Hematopoietic multipotent progenitor cell treated with erythropoietin and hydrocortisone succinate and interleukin-3 and kit ligand, for 15 days (in vitro differentiated cells): ENCODE results near the gene ATP1A1.

Experiments
- DNase-seq: peaks from one replicate; pipeline ENCODE4 v3.0.0-alpha.2; 2015; ENCODE audit warnings: low spot score

Gene ATP1A1

GRCh38 chr1:116372651-116373430, at the start of gene ATP1A1:
ATP1A1 (plus strand) TSS chr1:116373244; CDS start chr1:116373512, 268 bp downstream.
- DNase-seq = peak; percentile 95

DNA sequence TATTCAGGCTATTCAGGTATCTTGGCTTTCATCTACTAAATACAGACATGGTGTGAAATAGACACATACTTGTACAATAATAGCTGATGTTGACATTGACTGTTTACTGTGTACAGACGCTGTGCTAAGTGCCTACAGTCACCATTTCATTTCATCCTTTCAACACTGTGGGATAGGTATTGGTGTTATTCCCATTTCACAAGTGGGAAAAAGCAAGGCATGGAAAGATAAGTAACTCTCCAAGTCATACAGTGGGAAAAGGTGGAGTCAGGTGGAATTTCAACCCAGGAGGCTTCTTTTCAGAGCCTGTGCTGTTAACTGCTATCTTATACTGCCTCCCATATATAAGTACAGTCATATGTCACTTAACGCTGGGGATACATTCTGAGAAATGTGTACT, 49.6 kb upstream of the ATP1A1 start:
- no peak for DNase-seq

- no peak for DNase-seq
Observed at GRCh38 chr1:116324411-116324810, 48.6 kb upstream of the ATP1A1 start.

GRCh38 chr1:116325104-116325503, 47.9 kb upstream of the ATP1A1 start:
- DNase-seq = no peak

- DNase-seq = no peak
Observed at GRCh38 chr1:116325922-116326321, 47.1 kb upstream of the ATP1A1 start.

GRCh38 chr1:116326486-116326885, 46.6 kb upstream of the ATP1A1 start:
- no peak for DNase-seq

DNA sequence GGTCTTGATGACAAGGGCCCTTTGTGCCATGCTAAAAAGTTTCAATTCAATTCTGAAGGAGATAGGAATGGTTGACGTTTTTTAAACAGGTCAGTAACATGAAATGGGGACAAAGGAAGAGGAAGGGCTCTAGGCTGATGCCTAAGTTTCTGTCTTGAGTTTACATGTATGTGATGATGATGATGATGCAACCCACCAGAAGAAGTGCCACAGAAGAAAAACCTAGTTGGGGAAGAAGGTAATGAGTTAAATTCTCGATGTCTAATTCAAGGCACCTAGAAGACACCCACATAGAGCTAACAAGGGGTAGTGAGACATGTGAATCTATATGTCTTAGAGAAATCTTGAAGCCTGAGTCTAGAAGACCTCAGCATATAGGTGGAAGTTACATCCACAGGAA, 44.4 kb upstream of the ATP1A1 start:
- no peak for DNase-seq

DNA sequence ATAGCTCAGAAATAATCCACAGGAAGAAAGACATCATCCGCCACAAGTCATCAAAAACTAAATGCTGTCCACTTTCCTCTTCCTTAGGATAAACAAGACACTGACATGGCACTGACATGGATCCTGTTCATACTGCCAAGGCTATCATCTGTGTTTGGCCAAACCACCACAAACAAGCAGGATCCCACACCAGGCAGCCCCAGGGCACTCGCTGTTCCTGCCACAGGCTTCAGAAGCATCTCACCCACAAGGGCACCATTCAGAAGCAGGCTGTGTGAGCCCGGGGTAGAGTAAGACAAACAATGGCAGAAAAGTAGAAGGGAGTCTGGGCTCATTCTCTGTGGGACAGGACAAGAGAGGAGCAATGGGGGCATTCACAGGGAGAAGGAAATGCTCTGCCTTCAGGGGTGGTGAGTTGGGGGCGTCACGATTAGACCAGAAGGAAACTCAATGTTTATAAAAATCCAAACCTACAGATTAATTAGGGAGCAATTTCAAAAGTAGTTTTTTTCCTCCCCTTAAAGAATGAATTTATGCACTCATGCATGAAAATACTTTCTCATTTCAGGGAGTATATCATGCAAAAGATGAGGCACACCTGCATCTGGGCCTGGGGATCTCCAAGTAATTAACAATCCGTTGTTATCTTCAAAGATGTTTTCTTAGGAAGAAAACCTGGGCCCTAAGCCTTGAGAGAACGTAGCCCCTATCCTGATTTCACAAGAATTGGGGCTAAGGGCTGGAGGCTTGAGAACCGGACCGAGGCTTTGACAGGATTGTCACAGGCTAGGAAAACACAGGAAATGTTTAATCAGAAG, 43.3 kb upstream of the ATP1A1 start:
- no peak for DNase-seq

DNA sequence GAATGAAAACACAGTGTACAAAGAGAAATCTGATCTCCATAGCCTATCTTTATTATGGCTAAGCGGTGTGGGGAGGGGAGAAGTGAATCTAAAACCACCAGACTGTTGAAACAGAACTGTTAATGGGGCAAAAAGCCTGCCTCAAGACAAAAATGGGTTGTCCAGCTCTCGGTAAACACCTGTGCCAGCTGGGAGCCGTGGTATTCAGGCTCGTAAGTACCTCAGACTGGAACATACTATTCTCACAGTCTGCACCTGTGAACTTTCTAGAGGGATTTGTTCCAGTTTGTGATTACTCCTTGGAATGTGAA, 42.7 kb upstream of the ATP1A1 start:
- DNase-seq = no peak

GRCh38 chr1:116330846-116331245, 42.2 kb upstream of the ATP1A1 start:
- no peak for DNase-seq

- no peak for DNase-seq
Observed at GRCh38 chr1:116331523-116331922, 41.5 kb upstream of the ATP1A1 start.

GRCh38 chr1:116332451-116332850, 40.6 kb upstream of the ATP1A1 start:
- no peak for DNase-seq

GRCh38 chr1:116333171-116334014, 39.7 kb upstream of the ATP1A1 start:
- no peak for DNase-seq

DNA sequence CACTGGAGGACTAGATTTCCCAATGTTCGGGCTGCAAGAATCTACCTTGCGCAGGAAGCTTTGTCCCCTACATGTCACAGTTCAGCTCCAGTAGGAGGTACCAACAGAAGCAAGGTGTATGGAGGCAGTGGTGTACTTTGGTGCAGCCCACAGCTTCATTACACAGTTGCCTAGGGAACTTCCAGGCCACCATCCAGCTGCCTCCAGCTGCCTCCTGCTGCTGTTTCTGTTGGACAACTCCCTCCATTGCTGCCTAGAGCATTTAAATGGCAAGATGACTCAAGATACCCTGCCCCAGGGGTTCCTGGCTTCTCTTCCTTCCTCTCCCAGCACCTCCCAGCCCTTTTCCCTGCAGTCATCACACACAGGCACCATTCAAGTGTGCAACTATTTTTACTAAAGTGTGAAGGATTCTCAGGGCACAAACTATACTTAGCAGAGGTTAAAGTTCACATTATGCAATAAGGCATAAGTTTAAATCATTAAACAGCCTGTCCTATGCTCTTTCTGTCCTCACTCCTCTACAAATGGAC, 39.0 kb upstream of the ATP1A1 start:
- DNase-seq = no peak

DNA sequence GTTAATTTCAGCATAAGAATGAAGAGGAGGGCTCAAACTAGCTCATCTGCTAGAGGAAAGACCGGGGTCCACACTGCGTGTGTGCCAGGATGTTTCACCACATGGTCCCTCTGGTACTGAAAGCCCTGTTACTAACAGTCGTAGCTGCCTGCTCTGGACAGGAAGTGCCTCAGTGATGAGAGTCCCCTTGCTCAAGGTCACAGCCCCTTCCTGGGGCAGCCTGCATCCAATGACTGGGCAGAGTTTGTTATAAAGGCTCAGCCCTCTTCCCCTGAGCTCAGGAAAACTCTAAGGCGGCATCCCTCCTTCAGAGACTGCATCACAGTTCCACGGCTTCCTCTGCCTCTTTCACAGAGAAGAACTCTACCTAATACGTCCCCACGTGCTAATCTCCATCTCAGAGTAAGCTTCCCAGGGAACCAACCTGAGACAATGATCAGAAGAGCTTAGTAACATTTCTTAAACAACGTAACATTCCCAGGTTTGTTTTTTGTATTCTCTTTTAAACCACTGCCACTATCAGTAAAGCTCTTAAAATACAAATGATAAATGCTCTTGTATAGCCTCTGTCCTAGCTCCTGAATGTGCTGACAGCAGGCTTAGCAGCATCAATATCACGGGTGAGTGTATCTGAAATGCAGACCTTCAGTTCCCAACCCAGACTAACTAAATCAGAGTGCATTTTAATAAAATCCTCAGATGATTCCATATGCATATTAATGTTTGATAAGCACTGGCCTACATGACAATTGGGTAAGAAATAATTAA, 38.0 kb upstream of the ATP1A1 start:
- no peak for DNase-seq

DNA sequence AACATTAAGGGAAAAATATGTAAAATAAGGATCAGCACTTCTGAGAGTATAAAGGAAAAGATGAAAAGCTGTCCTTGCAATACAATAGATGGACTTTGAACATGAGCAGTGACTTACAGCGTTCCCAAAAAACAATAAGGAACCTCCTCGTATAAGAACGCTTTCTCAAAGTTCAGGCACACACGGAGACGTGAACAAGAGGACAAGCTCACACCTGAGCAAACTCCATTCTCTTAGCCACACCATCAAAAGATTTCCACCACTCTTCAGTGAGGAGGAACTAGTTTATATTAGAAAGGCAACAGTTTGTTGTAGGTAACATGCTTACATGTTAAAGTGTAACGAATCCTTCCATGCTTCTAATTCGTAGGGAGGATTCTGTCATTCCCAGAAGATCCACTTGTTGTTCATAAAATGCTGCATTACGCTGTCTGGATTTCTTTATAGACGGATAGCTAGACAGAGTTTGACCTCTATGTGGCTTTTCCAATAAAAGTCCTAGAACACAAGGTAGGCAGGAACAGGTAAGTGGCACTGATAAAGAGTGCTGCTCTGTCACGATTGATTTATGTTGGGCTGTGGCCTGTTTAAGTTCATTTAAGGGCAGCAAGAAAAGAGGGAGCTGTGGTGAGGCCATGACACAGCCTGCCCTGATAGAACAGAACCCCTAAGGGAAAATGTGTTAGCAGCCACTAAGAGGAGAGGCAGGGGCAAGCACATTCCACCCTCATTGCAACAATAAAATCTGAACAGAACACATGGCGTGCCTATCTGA, 37.0 kb upstream of the ATP1A1 start:
- no peak for DNase-seq

GRCh38 chr1:116337398-116337797, 35.6 kb upstream of the ATP1A1 start:
- no peak for DNase-seq

- DNase-seq = no peak
Observed at GRCh38 chr1:116338400-116338799, 34.6 kb upstream of the ATP1A1 start.

GRCh38 chr1:116340506-116341231, 32.4 kb upstream of the ATP1A1 start:
- DNase-seq = no peak

- DNase-seq = no peak
Observed at GRCh38 chr1:116343019-116343418, 30.0 kb upstream of the ATP1A1 start.
